ENCODE measurements around the gene MGAT5.

Gene MGAT5

DNA sequence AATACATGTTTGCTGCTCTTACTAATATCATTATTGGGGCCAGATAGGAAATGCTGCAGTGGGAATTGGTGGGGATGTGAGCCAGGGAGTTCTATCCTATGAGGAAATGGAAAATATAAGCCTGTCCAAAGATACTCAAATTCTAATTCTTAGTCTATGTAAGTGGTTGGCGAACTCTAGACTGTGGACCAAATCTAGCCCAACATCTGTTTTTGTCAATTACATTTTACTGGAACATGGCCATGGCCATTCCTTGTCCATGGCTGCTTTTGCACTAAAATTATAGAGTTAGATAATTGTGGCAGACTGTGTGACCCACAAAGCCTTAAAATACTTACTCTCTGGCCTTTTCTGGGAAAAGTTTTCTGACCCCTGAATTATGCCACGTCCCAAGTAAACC is 113.3 kb downstream of the MGAT5 start:
- DNase-seq (ENCODE audit: low spot score) = no peak

- DNase-seq (ENCODE audit: low spot score) = no peak
These were observed 114.3 kb downstream of the MGAT5 start for GRCh38 chr2:134368009-134368817.

GRCh38 chr2:134369220-134369902 is 115.5 kb downstream of the MGAT5 start:
- no peak for DNase-seq (ENCODE audit: low spot score)

GRCh38 chr2:134370655-134371445 is 117.0 kb downstream of the MGAT5 start:
- DNase-seq (ENCODE audit: low spot score) = no peak

DNA sequence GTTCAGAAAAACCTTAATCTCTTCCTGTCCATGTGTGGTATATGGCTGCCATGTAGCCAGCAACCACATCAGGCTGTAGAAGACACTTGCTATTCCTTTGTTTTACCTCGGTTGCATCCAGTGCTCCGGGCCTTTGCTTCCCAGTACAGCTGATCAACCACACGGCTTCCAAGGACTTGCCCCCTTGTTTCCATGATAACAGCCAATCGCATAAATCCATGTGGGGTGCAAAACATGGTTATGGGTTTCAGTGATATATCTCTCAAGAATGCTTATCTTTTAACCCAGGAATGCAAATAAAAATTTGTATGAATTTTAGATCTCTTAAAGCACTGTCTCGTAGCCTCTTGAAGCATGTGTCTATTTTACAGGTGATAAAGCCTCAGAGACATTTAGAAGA is 118.3 kb downstream of the MGAT5 start:
- DNase-seq (ENCODE audit: low spot score) = no peak

DNA sequence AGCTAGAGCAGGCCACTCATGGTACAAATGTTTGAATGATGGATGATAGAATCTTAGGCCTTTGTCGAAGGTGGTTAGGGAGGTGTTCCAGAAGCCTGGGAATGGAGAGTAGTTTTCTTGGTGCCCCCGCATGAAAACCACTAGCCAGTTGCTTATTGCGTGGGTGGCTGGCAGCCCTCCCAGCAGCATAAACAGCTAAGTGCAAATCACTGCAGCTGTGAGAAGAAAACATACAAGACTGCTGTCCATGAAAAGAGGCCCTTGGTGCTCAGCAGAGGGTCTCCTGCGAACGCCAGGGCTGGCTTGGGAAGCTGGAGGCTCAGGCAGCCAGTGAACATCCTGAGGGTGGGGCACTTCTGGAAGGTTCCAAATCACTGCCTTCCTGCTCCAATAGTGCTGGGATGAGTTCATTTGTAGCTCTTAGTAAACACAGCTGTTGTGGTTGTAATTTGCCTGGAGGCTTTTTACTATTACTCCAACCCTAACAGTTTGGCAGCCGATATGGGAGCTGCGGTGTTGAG is 118.8 kb downstream of the MGAT5 start:
- DNase-seq (ENCODE audit: low spot score) = no peak

GRCh38 chr2:134375935-134376334 is 122.1 kb downstream of the MGAT5 start:
- DNase-seq (ENCODE audit: low spot score) = no peak

GRCh38 chr2:134377730-134378129 is 123.9 kb downstream of the MGAT5 start:
- DNase-seq (ENCODE audit: low spot score) = no peak

DNA sequence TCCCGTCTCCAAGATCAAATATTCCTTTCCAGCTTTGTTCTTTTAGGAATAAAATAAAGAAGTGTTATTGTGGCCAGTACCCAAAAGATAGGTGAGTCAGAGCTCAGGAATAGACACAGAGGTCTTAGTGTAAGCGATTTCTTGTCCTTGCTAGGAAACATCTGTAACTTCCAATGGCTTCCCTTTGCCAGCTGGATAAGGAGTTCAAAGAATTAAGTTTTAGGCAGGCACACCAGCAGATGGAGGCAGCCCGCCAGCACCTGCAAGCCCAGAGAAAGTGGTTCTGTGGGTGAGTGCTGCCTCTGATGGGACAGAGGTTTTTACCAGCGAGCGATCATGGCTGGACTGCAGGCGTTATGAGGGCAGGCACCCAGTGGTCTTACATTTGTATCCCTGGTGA is 125.4 kb downstream of the MGAT5 start:
- DNase-seq (ENCODE audit: low spot score) = no peak

- no peak for DNase-seq (ENCODE audit: low spot score)
These were observed 125.8 kb downstream of the MGAT5 start for GRCh38 chr2:134379722-134380121.

DNA sequence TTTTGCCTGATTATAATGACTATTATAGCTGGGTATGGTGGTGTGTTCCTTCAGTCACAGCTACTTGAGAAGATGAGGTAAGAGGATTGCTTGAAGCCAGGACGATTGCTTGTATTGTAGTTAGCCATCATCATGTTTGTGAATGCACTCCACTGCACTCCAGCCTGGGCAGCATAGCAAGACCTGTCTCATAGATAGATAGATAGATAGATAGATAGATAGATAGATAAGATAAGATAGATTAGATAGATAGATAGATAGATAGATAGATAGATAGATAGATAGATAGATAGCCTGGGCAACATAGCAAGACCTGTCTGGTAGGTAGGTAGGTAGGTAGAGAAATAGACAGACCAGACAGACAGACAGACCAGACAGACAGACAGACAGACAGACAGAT is 127.3 kb downstream of the MGAT5 start:
- no peak for DNase-seq (ENCODE audit: low spot score)

DNA sequence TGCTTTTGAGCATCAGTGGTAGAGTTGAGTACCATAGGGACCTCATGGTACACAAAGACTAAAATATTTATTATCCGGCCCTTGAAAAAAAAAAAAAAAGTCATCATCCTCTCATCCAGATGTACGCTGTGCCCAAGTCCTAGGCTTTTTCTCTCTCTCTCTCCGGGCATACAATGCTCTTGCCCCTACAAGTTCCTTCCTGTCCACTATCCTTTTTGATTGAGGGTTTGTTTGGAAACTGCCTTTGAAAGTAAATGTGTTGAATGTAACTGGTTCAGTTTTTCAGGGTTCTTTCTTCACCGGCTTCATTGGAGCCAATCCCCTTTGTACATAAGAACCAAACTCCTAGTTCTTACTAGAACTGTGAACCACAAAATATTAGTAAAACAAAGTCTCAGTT is 130.3 kb downstream of the MGAT5 start:
- DNase-seq (ENCODE audit: low spot score) = no peak

- DNase-seq (ENCODE audit: low spot score) = no peak
These were observed 131.3 kb downstream of the MGAT5 start for GRCh38 chr2:134385195-134385594.

DNA sequence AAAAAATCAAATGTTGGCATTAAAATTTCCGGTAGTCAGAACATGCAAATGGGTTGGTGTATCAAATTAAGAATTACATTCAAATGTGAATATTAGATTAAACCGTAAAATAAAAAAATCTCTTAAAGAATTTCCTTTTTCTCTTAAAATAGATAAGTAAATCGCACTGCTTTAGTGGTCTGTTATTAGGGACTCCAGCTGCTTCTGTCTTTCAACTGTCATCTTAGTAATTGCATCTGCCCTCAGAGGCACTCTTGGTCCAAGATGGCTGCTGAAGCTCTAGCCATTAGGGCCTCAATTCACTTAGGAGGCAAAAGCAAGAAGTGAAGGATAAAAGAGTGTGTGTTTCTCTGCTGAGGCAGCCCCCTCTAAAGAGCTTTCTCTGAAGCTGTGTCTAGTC is 132.4 kb downstream of the MGAT5 start:
- DNase-seq (ENCODE audit: low spot score) = no peak

DNA sequence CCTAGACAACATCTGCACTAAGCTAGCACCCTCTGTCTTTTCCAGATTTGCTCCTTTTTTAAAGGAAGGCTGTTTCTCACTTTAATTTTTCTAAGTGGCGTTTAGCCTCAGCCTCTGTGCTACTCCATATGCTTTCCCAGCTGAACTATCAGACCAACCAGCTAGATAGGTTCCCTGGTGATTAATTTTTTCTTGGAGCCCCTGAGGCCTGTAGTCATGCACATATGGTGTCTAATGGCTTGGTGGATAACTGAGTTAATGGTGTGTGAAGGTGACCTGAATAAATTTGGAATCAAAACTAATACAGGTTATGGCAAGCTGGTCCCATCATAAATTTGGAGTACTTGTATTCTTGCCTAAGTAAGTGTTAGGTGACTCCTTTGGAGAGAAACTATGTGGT is 135.5 kb downstream of the MGAT5 start:
- DNase-seq (ENCODE audit: low spot score) = no peak

DNA sequence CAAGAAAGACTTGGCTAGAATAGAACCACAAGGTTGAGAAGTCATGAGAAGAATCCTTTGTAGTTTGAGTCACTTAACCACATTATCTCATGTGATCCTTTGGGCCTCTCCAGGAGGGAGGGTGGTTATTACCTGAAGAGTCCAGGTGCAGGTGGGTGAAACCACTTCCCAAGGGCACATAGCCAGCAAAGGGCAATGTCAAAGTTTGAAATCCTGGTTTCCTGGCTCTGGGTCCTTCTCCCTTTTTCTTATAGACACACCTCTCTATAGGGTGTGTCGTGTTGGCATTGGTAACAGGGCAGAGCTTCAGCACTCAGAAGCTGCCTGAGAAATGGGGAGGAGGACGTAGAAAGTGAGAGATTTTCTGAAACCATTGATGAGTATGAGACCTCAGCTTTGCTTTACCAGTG is 137.9 kb downstream of the MGAT5 start:
- DNase-seq (ENCODE audit: low spot score) = no peak

- DNase-seq (ENCODE audit: low spot score) = no peak
These were observed 138.7 kb downstream of the MGAT5 start for GRCh38 chr2:134392442-134393074.

DNA sequence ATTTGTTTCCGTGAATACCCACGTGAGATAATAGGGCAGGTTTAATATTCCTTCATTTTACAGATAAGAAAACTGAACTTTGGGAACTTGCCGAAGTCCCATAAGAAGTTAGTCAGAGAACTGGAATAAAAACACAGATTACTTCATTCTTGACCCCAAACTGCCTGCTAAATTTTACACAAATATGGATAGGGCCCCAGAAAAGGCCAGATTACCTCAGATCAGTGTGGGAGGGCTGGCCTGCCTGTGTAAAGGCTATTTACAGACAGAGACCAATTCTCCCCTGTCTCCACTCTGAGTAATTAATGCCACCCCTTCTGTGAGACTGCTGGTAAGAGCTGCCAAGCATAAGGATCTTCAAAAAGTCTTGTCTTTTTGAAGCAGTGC is 139.2 kb downstream of the MGAT5 start:
- no peak for DNase-seq (ENCODE audit: low spot score)

DNA sequence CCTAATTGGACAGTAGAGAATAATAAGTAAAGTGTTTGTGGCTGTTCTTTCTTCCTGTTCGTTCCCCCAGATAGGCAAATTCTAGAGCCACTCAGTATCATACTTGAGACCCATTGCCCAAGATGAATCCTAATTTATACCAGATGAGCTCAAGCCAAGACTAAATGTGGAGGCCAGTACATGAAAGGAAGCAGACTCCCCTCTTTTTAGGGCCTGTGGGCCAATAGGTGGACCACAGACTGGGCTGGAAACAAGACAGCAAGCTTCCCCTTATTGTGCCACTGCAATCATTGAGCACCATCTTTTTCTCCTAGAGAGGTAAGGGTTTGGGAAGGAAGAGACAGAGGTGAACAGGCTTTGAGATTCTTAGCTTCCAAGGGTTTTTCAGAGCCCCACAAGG is 141.9 kb downstream of the MGAT5 start:
- DNase-seq (ENCODE audit: low spot score) = no peak

DNA sequence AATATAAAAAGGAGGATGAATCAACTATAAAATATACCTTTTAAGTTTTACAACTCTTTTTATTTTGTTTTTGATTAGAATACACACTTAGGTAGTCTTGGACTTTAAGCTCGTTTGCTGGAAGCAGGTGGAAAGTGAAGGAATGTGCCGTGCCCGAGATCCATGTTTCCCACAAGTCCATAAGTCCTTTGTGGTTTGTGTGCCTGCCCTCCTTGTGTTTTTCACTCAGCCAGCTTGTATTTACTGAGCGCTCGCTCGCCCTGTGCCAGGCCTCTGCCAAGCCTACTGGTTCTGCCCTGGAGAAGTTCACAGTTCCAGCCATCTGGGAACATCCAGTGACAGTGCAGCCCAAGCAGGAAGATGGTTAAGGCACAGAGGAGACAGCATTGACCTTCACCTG is 142.6 kb downstream of the MGAT5 start:
- no peak for DNase-seq (ENCODE audit: low spot score)

- no peak for DNase-seq (ENCODE audit: low spot score)
These were observed 143.4 kb downstream of the MGAT5 start for GRCh38 chr2:134397146-134397896.
